ENCODE results near the gene CCDC197. TPM values are rescaled to one million over a fixed set of nuclear protein-coding genes. Genes with fewer than 3 reads are reported as not detected.

Gene CCDC197
- total RNA-seq, 1 donor from 2014 or later: not detected

GRCh38 chr14:94042433-94043091 lies 45.5 kb downstream of the CCDC197 start:
- H3K4me1 Mint-ChIP-seq (ENCODE audit: unreplicated experiment): no peaks in the 10 kb centered on the region
- no peaks in the 10 kb centered on the region for H3K9me3 Mint-ChIP-seq
- peaks cover 9% of the 10 kb centered on the region for H3K36me3 Mint-ChIP-seq
- no peak for DNase-seq (ENCODE audit: extremely low spot score, unreplicated experiment)
- H3K27me3 Mint-ChIP-seq: no peaks in the 10 kb centered on the region
- no peak overlapping the region for H3K4me3 Mint-ChIP-seq
- TF ChIP-seq CTCF (conservative IDR thresholded peaks at IDR 0.05): no peak
- no peak overlapping the region for H3K27ac Mint-ChIP-seq

GRCh38 chr14:94043111-94043755 lies 46.1 kb downstream of the CCDC197 start:
- H3K27me3 Mint-ChIP-seq: no peaks in the 10 kb centered on the region
- H3K4me3 Mint-ChIP-seq: no peak overlapping the region
- H3K27ac Mint-ChIP-seq: no peak overlapping the region
- peaks cover 14% of the 10 kb centered on the region for H3K36me3 Mint-ChIP-seq
- DNase-seq (ENCODE audit: extremely low spot score, unreplicated experiment): no peak
- peaks cover 5% of the 10 kb centered on the region for H3K4me1 Mint-ChIP-seq (ENCODE audit: unreplicated experiment)
- no peak for TF ChIP-seq CTCF (conservative IDR thresholded peaks at IDR 0.05)
- no peaks in the 10 kb centered on the region for H3K9me3 Mint-ChIP-seq

GRCh38 chr14:94043756-94044475 lies 46.8 kb downstream of the CCDC197 start:
- TF ChIP-seq CTCF (conservative IDR thresholded peaks at IDR 0.05): no peak
- no peak for DNase-seq (ENCODE audit: extremely low spot score, unreplicated experiment)
- Mint-ChIP-seq H3K27ac (no peak overlapping the region), H3K4me1 (ENCODE audit: unreplicated experiment) (peaks cover 9% of the 10 kb centered on the region), H3K36me3 (peaks cover 14% of the 10 kb centered on the region), H3K27me3 (no peaks in the 10 kb centered on the region), H3K9me3 (no peaks in the 10 kb centered on the region), H3K4me3 (no peak overlapping the region)

GRCh38 chr14:94044476-94045091 lies 47.5 kb downstream of the CCDC197 start:
- Mint-ChIP-seq H3K27ac (no peak overlapping the region), H3K36me3 (peaks cover 10% of the 10 kb centered on the region), H3K27me3 (no peaks in the 10 kb centered on the region), H3K9me3 (no peaks in the 10 kb centered on the region), H3K4me3 (no peak overlapping the region), H3K4me1 (ENCODE audit: unreplicated experiment) (peaks cover 9% of the 10 kb centered on the region)
- no peak for TF ChIP-seq CTCF (conservative IDR thresholded peaks at IDR 0.05)
- no peak for DNase-seq (ENCODE audit: extremely low spot score, unreplicated experiment)

- Mint-ChIP-seq H3K9me3 (no peaks in the 10 kb centered on the region), H3K27ac (no peak overlapping the region), H3K4me1 (ENCODE audit: unreplicated experiment) (peaks cover 11% of the 10 kb centered on the region), H3K36me3 (peaks cover 14% of the 10 kb centered on the region), H3K4me3 (no peak overlapping the region), H3K27me3 (no peaks in the 10 kb centered on the region)
- no peak for DNase-seq (ENCODE audit: extremely low spot score, unreplicated experiment)
- no peak for TF ChIP-seq CTCF (conservative IDR thresholded peaks at IDR 0.05)
Measured at GRCh38 chr14:94045101-94045500, 48.0 kb downstream of the CCDC197 start.
